HCT116 (cell line): ENCODE data around the gene MCCD1. TPM values are rescaled to one million over a fixed set of nuclear protein-coding genes. Genes with fewer than 3 reads are reported as not detected.

Source experiments
- ATAC-seq: fragments of 200-7000 bp; cut with Tn5 transposase; 2 replicates; pipeline ENCODE4 v1.9.1; 2020; ENCODE audit warnings: mild to moderate bottlenecking, moderate library complexity
- BruUV-seq: library from RNA; stranded (reverse); fragments of 400-500 nt; replicated peaks from 2 replicates; lab custom pipeline; 2021; lab: Mats Ljungman, UMichigan
- CTCF ChIA-PET: fragments of 300-600 bp; sonication (Branson Sonifier 250); formaldehyde crosslinking; loops from one replicate; lab custom pipeline; 2021; ENCODE audit warnings: antibody characterized with exemption; lab: Charles Lee
- POLR2A ChIA-PET: fragments of 300-600, 350-600 bp; sonication (Branson Sonifier 250); formaldehyde crosslinking; loops from one replicate; lab custom pipeline; 2021; ENCODE audit warnings: antibody characterized with exemption; lab: Charles Lee
- RAD21 ChIA-PET, 2 experiments: fragments of 300-600 bp; sonication (Branson Sonifier 250); formaldehyde crosslinking; loops; one replicate each; lab custom pipeline; 2023; ENCODE audit warnings: low total read pairs in 2 of 2; ENCODE audit not compliant: uncharacterized antibody in 2 of 2, unreplicated experiment in 2 of 2, low non-redundant PET in 1 of 2; lab: Charles Lee
- DNase-seq: peaks from one replicate; pipeline ENCODE4 v3.0.0-alpha.2; 2010; ENCODE audit warnings: low read depth, low spot score
- H2AFZ ChIP-seq: fragments of 200-600 bp; shearing (Covaris generic), sonication (generic); 2 replicates; pipeline ENCODE4 v1.6.1; 2017; ENCODE audit warnings: low read depth, mixed run types, mixed read lengths, antibody characterized with exemption, low read length; ENCODE audit not compliant: poor library complexity, severe bottlenecking
- H3K27ac ChIP-seq: 2 replicates; pipeline ENCODE4 v1.5.1; 2012; ENCODE audit warnings: low read depth, low read length
- H3K27me3 ChIP-seq: fragments of 200-600 bp; sonication (generic); 2 replicates; pipeline ENCODE4 v1.6.1; 2016; ENCODE audit warnings: mixed run types, low read length, mixed read lengths; ENCODE audit not compliant: insufficient read depth
- H3K36me3 ChIP-seq, 2 experiments: fragments of 200-500 bp in 1 of 2; fragments of 200-600 bp in 1 of 2; sonication (Bioruptor generic) in 1 of 2; sonication (generic) in 1 of 2; 2 replicates each; pipeline versions ENCODE4 v1.5.1 to v1.6.1; 2014 to 2016; ENCODE audit warnings: low read length in 2 of 2, inconsistent platforms in 1 of 2, mixed read lengths in 1 of 2, mixed run types in 1 of 2; ENCODE audit not compliant: insufficient read depth in 2 of 2, control insufficient read depth in 1 of 2
- H3K4me1 ChIP-seq, 2 experiments: fragments of 200-600 bp in 1 of 2; sonication (generic) in 1 of 2; 2 replicates each; pipeline versions ENCODE4 v1.5.1 to v1.6.1; 2012 to 2017; ENCODE audit warnings: low read length in 2 of 2, inconsistent platforms in 1 of 2, mild to moderate bottlenecking in 1 of 2, mixed read lengths in 1 of 2, mixed run types in 1 of 2, moderate library complexity in 1 of 2; ENCODE audit not compliant: insufficient read depth in 2 of 2, control insufficient read depth in 1 of 2
- H3K4me2 ChIP-seq: fragments of 200-600 bp; sonication (generic); 2 replicates; pipeline ENCODE4 v1.6.1; 2017; ENCODE audit warnings: mixed run types, low read length, mixed read lengths
- H3K4me3 ChIP-seq, 2 experiments: fragments of 200-600 bp in 1 of 2; sonication (generic) in 1 of 2; replicated peaks in 1 of 2; 2 replicates each; pipeline ENCODE4 v1.5.1; 2011 to 2016; ENCODE audit warnings: low read length in 2 of 2, control low read depth in 1 of 2, low read depth in 1 of 2, mild to moderate bottlenecking in 1 of 2, mixed read lengths in 1 of 2, mixed run types in 1 of 2
- H3K79me2 ChIP-seq: fragments of 200-600 bp; sonication (generic); 2 replicates; pipeline ENCODE4 v1.6.1; 2017; ENCODE audit warnings: mild to moderate bottlenecking, mixed run types, low read length, moderate library complexity, mixed read lengths; ENCODE audit not compliant: insufficient read depth
- H3K9ac ChIP-seq: fragments of 200-600 bp; sonication (generic); 2 replicates; pipeline ENCODE4 v1.6.1; 2016; ENCODE audit warnings: low read length, mixed read lengths
- H3K9me2 ChIP-seq: fragments of 200-600 bp; sonication (generic), shearing (Covaris generic); 2 replicates; pipeline ENCODE4 v1.6.1; 2017; ENCODE audit warnings: mixed run types, mild to moderate bottlenecking, moderate library complexity; ENCODE audit not compliant: insufficient read depth
- H3K9me3 ChIP-seq, 2 experiments: fragments of 200-500 bp in 1 of 2; fragments of 200-600 bp in 1 of 2; sonication (Bioruptor generic) in 1 of 2; sonication (generic) in 1 of 2; 2 replicates each; pipeline ENCODE4 v1.6.1; 2014 to 2017; ENCODE audit warnings: low read length in 2 of 2, mixed read lengths in 2 of 2, inconsistent platforms in 1 of 2, low read depth in 1 of 2, mild to moderate bottlenecking in 1 of 2, mixed run types in 1 of 2, moderate library complexity in 1 of 2; ENCODE audit not compliant: control insufficient read depth in 1 of 2, insufficient read depth in 1 of 2
- H4K20me1 ChIP-seq: fragments of 200-600 bp; sonication (generic), shearing (Covaris generic); 2 replicates; pipeline ENCODE4 v1.6.1; 2017; ENCODE audit warnings: mixed run types, mild to moderate bottlenecking, moderate library complexity; ENCODE audit not compliant: insufficient read depth
- CBX3 ChIP-seq: IDR thresholded peaks from 2 replicates; pipeline ENCODE4 v1.6.1; 2012; ENCODE audit warnings: low read depth
- CEBPB ChIP-seq: IDR thresholded peaks from 2 replicates; pipeline ENCODE4 v1.6.1; 2012; ENCODE audit warnings: low read depth
- CTCF ChIP-seq, 3 experiments: fragments of 200-600 bp in 1 of 3; sonication (generic) in 1 of 3; IDR thresholded peaks in 2 of 3; conservative IDR thresholded peaks in 1 of 3; 2 replicates each; pipeline ENCODE4 v1.5.1; 2012 to 2017; ENCODE audit warnings: low read depth in 2 of 3, low read length in 2 of 3, antibody characterized with exemption in 1 of 3, borderline replicate concordance in 1 of 3, control low read depth in 1 of 3, mild to moderate bottlenecking in 1 of 3, mixed read lengths in 1 of 3, mixed run types in 1 of 3, moderate library complexity in 1 of 3; ENCODE audit not compliant: insufficient read depth in 1 of 3
- EGR1 ChIP-seq: IDR thresholded peaks from 2 replicates; pipeline ENCODE4 v1.6.1; 2012; ENCODE audit warnings: low read depth
- ELF1 ChIP-seq: IDR thresholded peaks from 2 replicates; pipeline ENCODE4 v1.6.1; 2012; ENCODE audit warnings: low read depth, borderline replicate concordance
- EZH2 ChIP-seq: fragments of 200-600 bp; sonication (generic); IDR thresholded peaks from 2 replicates; pipeline ENCODE4 v1.6.1; 2017; ENCODE audit warnings: antibody characterized with exemption, mixed run types
- EZH2phosphoT487 ChIP-seq: fragments of 200-600 bp; IDR thresholded peaks from 2 replicates; pipeline ENCODE4 v1.6.1; 2018; ENCODE audit warnings: antibody characterized with exemption, borderline replicate concordance
- FOSL1 ChIP-seq: IDR thresholded peaks from 2 replicates; pipeline ENCODE4 v1.6.1; 2012; ENCODE audit warnings: low read depth
- JUND ChIP-seq: IDR thresholded peaks from 2 replicates; pipeline ENCODE4 v1.6.1; 2012
- POLR2A ChIP-seq: IDR thresholded peaks from 2 replicates; pipeline ENCODE4 v1.7.0; 2011; ENCODE audit warnings: borderline replicate concordance; ENCODE audit not compliant: insufficient read depth, insufficient read length; ENCODE audit errors: extremely low read depth
- RAD21 ChIP-seq: IDR thresholded peaks from 2 replicates; pipeline ENCODE4 v1.6.1; 2012; ENCODE audit warnings: low read depth, mild to moderate bottlenecking
- REST ChIP-seq: IDR thresholded peaks from 2 replicates; pipeline ENCODE4 v1.6.1; 2012; ENCODE audit warnings: low read depth
- SIN3A ChIP-seq: IDR thresholded peaks from 2 replicates; pipeline ENCODE4 v1.6.1; 2012; ENCODE audit warnings: low read depth
- SRF ChIP-seq: IDR thresholded peaks from 2 replicates; pipeline ENCODE4 v1.6.1; 2012; ENCODE audit warnings: low read depth
- TCF7L2 ChIP-seq: IDR thresholded peaks from 2 replicates; pipeline ENCODE4 v1.7.0; 2011; ENCODE audit warnings: borderline replicate concordance, inconsistent platforms; ENCODE audit not compliant: insufficient read depth, insufficient read length; ENCODE audit errors: extremely low read depth
- YY1 ChIP-seq: IDR thresholded peaks from 2 replicates; pipeline ENCODE4 v1.6.1; 2011; ENCODE audit warnings: low read length, low read depth, moderate library complexity, mild to moderate bottlenecking; ENCODE audit not compliant: insufficient replicate concordance; ENCODE audit errors: extremely low read depth
- ZBTB33 ChIP-seq: IDR thresholded peaks from 2 replicates; pipeline ENCODE4 v1.6.1; 2011; ENCODE audit warnings: mild to moderate bottlenecking, low read length, moderate library complexity; ENCODE audit not compliant: insufficient replicate concordance; ENCODE audit errors: extremely low read depth
- ZFX ChIP-seq: fragments of 450-650 bp; IDR thresholded peaks from 2 replicates; pipeline ENCODE4 v1.6.1; 2017
- ZNF274 ChIP-seq: fragments of 200-500 bp; sonication (Bioruptor generic); IDR thresholded peaks from 2 replicates; pipeline ENCODE4 v1.6.1; 2014; ENCODE audit warnings: mild to moderate bottlenecking, low read depth, low read length, inconsistent platforms
- intact Hi-C: fragments of 100-400 bp; cut with micrococcal nuclease; formaldehyde crosslinking; loops from 2 replicates; pipeline ENCODE4 v1.10.0; 2022
- total RNA-seq: library from RNA; stranded (reverse); gene quantifications from one replicate; pipeline ENCODE4 v1.2.1, GENCODE V29; 2021; ENCODE audit not compliant: unreplicated experiment

Gene MCCD1
- total RNA-seq, 1 experiment from 2014 or later = not detected

GRCh38 chr6:31545291-31545690 lies 16.5 kb downstream of the MCCD1 start:
- no peak overlapping the region for H3K27ac ChIP-seq
- intact Hi-C loops = loop anchor here (10.0 kb wide), 1 partner anchor 290 kb away; no protein-coding TSS in a partner anchor
- POLR2A ChIA-PET = no interaction called here

More at GRCh38 chr6:31545291-31545690, 16.5 kb downstream of the MCCD1 start:
- H3K9me3 ChIP-seq = no peaks in the 10 kb centered on the region
- H2AFZ ChIP-seq = no peak overlapping the region
- TF ChIP-seq CTCF (IDR thresholded peaks at IDR 0.05 in 2 of 3, conservative IDR thresholded peaks at IDR 0.05 in 1 of 3; ENCODE audit: borderline replicate concordance in 1 of 3, insufficient read depth in 1 of 3, low read depth in 2 of 3, low read length in 2 of 3) (no peak), EGR1 (no peak), ZBTB33 (no peak), SRF (no peak), REST (no peak), FOSL1 (no peak), SIN3A (no peak), JUND (no peak), POLR2A (no peak), ZFX (no peak), ZNF274 (no peak), YY1 (no peak), RAD21 (no peak), TCF7L2 (no peak), EZH2 (no peak), CBX3 (no peak), ELF1 (no peak), EZH2phosphoT487 (no peak), CEBPB (no peak)
- peaks cover 9% of the 10 kb centered on the region in 2 experiments for H3K36me3 ChIP-seq
- ChIA-PET RAD21 (no interaction called here), CTCF (interaction anchor here (5.0 kb wide), 1 partner anchor 53 kb away, joined by 78 read pairs; no protein-coding TSS in a partner anchor)
- no peak for DNase-seq
- no peak overlapping the region for H3K4me3 ChIP-seq
- no peaks in the 10 kb centered on the region for H3K9me2 ChIP-seq
- no peak for ATAC-seq
- peaks cover 8% of the 10 kb centered on the region; the same call in 1 of the 2 replicates for H4K20me1 ChIP-seq
- peaks cover 22 to 36% of the 10 kb centered on the region in 2 experiments for H3K4me1 ChIP-seq
- H3K4me2 ChIP-seq = no peak overlapping the region
- H3K27me3 ChIP-seq = no peaks in the 10 kb centered on the region
- BruUV-seq = no TSS peak
- peaks cover 35% of the 10 kb centered on the region for H3K79me2 ChIP-seq
- H3K9ac ChIP-seq = no peak overlapping the region
